Neuronal stem cell (in vitro differentiated cells): Measurements from ENCODE around the gene PAPOLA.

Experiments
- DNase-seq: peaks from one replicate; pipeline ENCODE4 v3.0.0-alpha.2; 2013; ENCODE audit warnings: low spot score
- H2AFZ ChIP-seq: one replicate; pipeline ENCODE4 v1.6.1; 2013; ENCODE audit warnings: mild to moderate bottlenecking, low read length, inconsistent platforms
- H2AK5ac ChIP-seq: 2 replicates; pipeline ENCODE4 v1.6.1; 2013; ENCODE audit warnings: low read depth, mild to moderate bottlenecking, inconsistent platforms, low read length, moderate library complexity, mixed read lengths
- H2BK120ac ChIP-seq: 2 replicates; pipeline ENCODE4 v1.6.1; 2013; ENCODE audit warnings: low read depth, mild to moderate bottlenecking, inconsistent platforms, low read length, moderate library complexity, mixed read lengths
- H2BK12ac ChIP-seq: one replicate; pipeline ENCODE4 v1.6.1; 2013; ENCODE audit warnings: low read length, inconsistent platforms
- H2BK15ac ChIP-seq: 2 replicates; pipeline ENCODE4 v1.6.1; 2013; ENCODE audit warnings: mild to moderate bottlenecking, low read length, inconsistent platforms, mixed read lengths
- H2BK5ac ChIP-seq: one replicate; pipeline ENCODE4 v1.6.1; 2013; ENCODE audit warnings: inconsistent platforms, mild to moderate bottlenecking, low read length, moderate library complexity
- H3K14ac ChIP-seq: one replicate; pipeline ENCODE4 v1.6.1; 2013; ENCODE audit warnings: low read length, inconsistent platforms
- H3K18ac ChIP-seq: 2 replicates; pipeline ENCODE4 v1.6.1; 2013; ENCODE audit warnings: low read length, inconsistent platforms
- H3K23ac ChIP-seq: 2 replicates; pipeline ENCODE4 v1.6.1; 2013; ENCODE audit warnings: low read depth, mild to moderate bottlenecking, mixed read lengths, low read length, inconsistent platforms; ENCODE audit not compliant: poor library complexity
- H3K27ac ChIP-seq: replicated peaks from 3 replicates; pipeline ENCODE4 v1.5.1; 2013; ENCODE audit warnings: low read length, inconsistent platforms
- H3K27me3 ChIP-seq, 3 experiments: 2 replicates each; pipeline ENCODE4 v1.6.1; 2013; ENCODE audit warnings: low read length in 3 of 3, mild to moderate bottlenecking in 2 of 3, inconsistent platforms in 1 of 3, low read depth in 1 of 3, mixed read lengths in 1 of 3, moderate library complexity in 1 of 3; ENCODE audit not compliant: control insufficient read depth in 3 of 3, insufficient read depth in 3 of 3
- H3K36me3 ChIP-seq, 2 donors: replicated peaks in 1 of 2; 2 replicates each; pipeline ENCODE4 v1.6.1; 2013; ENCODE audit warnings: low read length in 2 of 2; ENCODE audit not compliant: control insufficient read depth in 2 of 2, insufficient read depth in 2 of 2
- H3K4ac ChIP-seq: 2 replicates; pipeline ENCODE4 v1.6.1; 2013; ENCODE audit warnings: inconsistent platforms, mild to moderate bottlenecking, low read length, moderate library complexity
- H3K4me1 ChIP-seq, 2 donors: 1 replicate in 1 of 2; 2 replicates in 1 of 2; pipeline ENCODE4 v1.6.1; 2013; ENCODE audit warnings: low read length in 2 of 2, low read depth in 1 of 2; ENCODE audit not compliant: control insufficient read depth in 2 of 2, insufficient read depth in 1 of 2
- H3K4me2 ChIP-seq: one replicate; pipeline ENCODE4 v1.6.1; 2013; ENCODE audit warnings: mild to moderate bottlenecking, low read length, inconsistent platforms; ENCODE audit not compliant: insufficient read depth, poor library complexity, severe bottlenecking
- H3K4me3 ChIP-seq, 2 donors: 2 replicates each; pipeline ENCODE4 v1.5.1; 2013; ENCODE audit warnings: low read length in 2 of 2, mild to moderate bottlenecking in 2 of 2, inconsistent platforms in 1 of 2, moderate library complexity in 1 of 2
- H3K79me1 ChIP-seq: one replicate; pipeline ENCODE4 v1.6.1; 2013; ENCODE audit warnings: low read depth, mild to moderate bottlenecking, inconsistent platforms, low read length, moderate library complexity
- H3K9ac ChIP-seq: one replicate; pipeline ENCODE4 v1.6.1; 2013; ENCODE audit warnings: mild to moderate bottlenecking, low read depth, low read length, inconsistent platforms; ENCODE audit not compliant: poor library complexity
- H3K9me3 ChIP-seq, 2 donors: replicated peaks in 1 of 2; 2 replicates each; pipeline versions ENCODE3 to v1.6.1; 2013; ENCODE audit warnings: low read length in 2 of 2, mild to moderate bottlenecking in 2 of 2, inconsistent platforms in 1 of 2, low read depth in 1 of 2, mixed read lengths in 1 of 2, moderate library complexity in 1 of 2; ENCODE audit not compliant: control insufficient read depth in 2 of 2, insufficient read depth in 1 of 2
- H4K8ac ChIP-seq: one replicate; pipeline ENCODE4 v1.6.1; 2013; ENCODE audit warnings: low read depth, mild to moderate bottlenecking, inconsistent platforms, low read length, moderate library complexity
- H4K91ac ChIP-seq: one replicate; pipeline ENCODE4 v1.6.1; 2013; ENCODE audit warnings: low read length, low read depth, mild to moderate bottlenecking, inconsistent platforms; ENCODE audit not compliant: poor library complexity
- WGBS, 2 donors: extraction: QIAGEN DNeasy Blood & Tissue Kit; methylation state at CpG; one replicate each; pipeline ENCODE4 v1.1.7; 2013; ENCODE audit warnings: missing lambda C conversion rate in 2 of 2, mixed read lengths in 1 of 2; ENCODE audit not compliant: insufficient read length in 2 of 2, insufficient replicate concordance in 1 of 2; ENCODE audit errors: extremely low coverage in 2 of 2; 5-methylcytosine and 5-hydroxymethylcytosine counted together

The PAPOLA gene

GRCh38 chr14:96493178-96493577 is 9.0 kb upstream of the PAPOLA start:
- Histone ChIP-seq H2BK120ac (no peak overlapping the region), H2BK5ac (no peak overlapping the region), H3K27me3 (no peaks in the 10 kb centered on the region), H3K79me1 (no peaks in the 10 kb centered on the region), H3K4me1 (no peaks in the 10 kb centered on the region), H2AFZ (no peak overlapping the region), H3K9ac (no peak overlapping the region), H3K4ac (no peak overlapping the region), H3K4me2 (no peak overlapping the region), H2BK15ac (no peak overlapping the region), H3K4me3 (no peak overlapping the region), H3K9me3 (no peaks in the 10 kb centered on the region), H3K18ac (no peak overlapping the region), H3K36me3 (no peaks in the 10 kb centered on the region), H3K14ac (no peak overlapping the region), H3K27ac (no peak overlapping the region), H2AK5ac (no peak overlapping the region), H4K8ac (no peak overlapping the region), H4K91ac (no peak overlapping the region), H3K23ac (no peak overlapping the region), H2BK12ac (no peak overlapping the region)
- WGBS, 2 donors: no CpG with 5 or more reads among the region's 1 CpG
- DNase-seq: no peak

- no peak for DNase-seq
- no peak overlapping the region for H2AFZ ChIP-seq
- no peaks in the 10 kb centered on the region for H3K79me1 ChIP-seq
- H3K4me1 ChIP-seq: no peaks in the 10 kb centered on the region
- H4K91ac ChIP-seq: no peak overlapping the region
- no peak overlapping the region for H3K14ac ChIP-seq
- no peak overlapping the region for H3K27ac ChIP-seq
- no peak overlapping the region for H3K4ac ChIP-seq
- no peak overlapping the region for H3K9ac ChIP-seq
- no peak overlapping the region for H2AK5ac ChIP-seq
- H2BK5ac ChIP-seq: no peak overlapping the region
- no peak overlapping the region for H3K4me2 ChIP-seq
- WGBS, 2 donors: no CpG with 5 or more reads among the region's 3 CpGs
- no peak overlapping the region for H2BK12ac ChIP-seq
- no peak overlapping the region for H3K23ac ChIP-seq
- no peak overlapping the region for H3K4me3 ChIP-seq
- no peaks in the 10 kb centered on the region for H3K36me3 ChIP-seq
- H3K18ac ChIP-seq: no peak overlapping the region
- H2BK120ac ChIP-seq: no peak overlapping the region
- H2BK15ac ChIP-seq: no peak overlapping the region
- H4K8ac ChIP-seq: no peak overlapping the region
- no peaks in the 10 kb centered on the region for H3K27me3 ChIP-seq
- H3K9me3 ChIP-seq: no peaks in the 10 kb centered on the region
Measured at GRCh38 chr14:96494331-96494730, 7.9 kb upstream of the PAPOLA start.

GRCh38 chr14:96497087-96497486 is 5.1 kb upstream of the PAPOLA start:
- no peak overlapping the region for H2BK15ac ChIP-seq
- H3K36me3 ChIP-seq: no peaks in the 10 kb centered on the region
- peaks cover 0 to 5% of the 10 kb centered on the region in 2 donors for H3K4me1 ChIP-seq
- H2BK120ac ChIP-seq: no peak overlapping the region
- no peak overlapping the region for H2BK12ac ChIP-seq
- no peak overlapping the region for H3K18ac ChIP-seq
- no peaks in the 10 kb centered on the region for H3K27me3 ChIP-seq
- H2AFZ ChIP-seq: no peak overlapping the region
- no peaks in the 10 kb centered on the region for H3K9me3 ChIP-seq
- no peak overlapping the region for H3K4ac ChIP-seq
- H2BK5ac ChIP-seq: no peak overlapping the region
- H4K8ac ChIP-seq: no peak overlapping the region
- H3K79me1 ChIP-seq: no peaks in the 10 kb centered on the region
- no peak for DNase-seq
- H3K9ac ChIP-seq: no peak overlapping the region
- no peak overlapping the region for H4K91ac ChIP-seq
- H3K4me2 ChIP-seq: no peak overlapping the region
- no peak overlapping the region for H3K27ac ChIP-seq
- no peak overlapping the region for H3K14ac ChIP-seq
- no peak overlapping the region for H3K23ac ChIP-seq
- no CpG with 5 or more reads among the region's 5 CpGs for WGBS, 2 donors
- H2AK5ac ChIP-seq: no peak overlapping the region
- no peak overlapping the region for H3K4me3 ChIP-seq

GRCh38 chr14:96497586-96497985 is 4.6 kb upstream of the PAPOLA start:
- no peak overlapping the region for H3K18ac ChIP-seq
- H2AK5ac ChIP-seq: no peak overlapping the region
- no peak overlapping the region for H4K91ac ChIP-seq
- H2AFZ ChIP-seq: no peak overlapping the region
- no peak overlapping the region for H2BK5ac ChIP-seq
- H3K9me3 ChIP-seq: no peaks in the 10 kb centered on the region
- H3K79me1 ChIP-seq: no peaks in the 10 kb centered on the region
- H3K4me1 ChIP-seq: peaks cover 0 to 5% of the 10 kb centered on the region in 2 donors
- H3K27me3 ChIP-seq: no peaks in the 10 kb centered on the region
- no peak overlapping the region for H3K23ac ChIP-seq
- H3K9ac ChIP-seq: no peak overlapping the region
- H3K27ac ChIP-seq: no peak overlapping the region
- no peak overlapping the region for H2BK15ac ChIP-seq
- DNase-seq: no peak
- H4K8ac ChIP-seq: no peak overlapping the region
- no peak overlapping the region for H3K4me2 ChIP-seq
- no peak overlapping the region for H2BK12ac ChIP-seq
- no peak overlapping the region for H2BK120ac ChIP-seq
- H3K4ac ChIP-seq: no peak overlapping the region
- H3K36me3 ChIP-seq: no peaks in the 10 kb centered on the region
- no CpG with 5 or more reads among the region's 3 CpGs for WGBS, 2 donors
- H3K14ac ChIP-seq: no peak overlapping the region
- H3K4me3 ChIP-seq: no peak overlapping the region
